Measurements from ENCODE around the gene HTR4.

GRCh38 chr5:148446611-148447010 is 207.7 kb downstream of the HTR4 start:
- TF ChIP-seq CTCF (IDR thresholded peaks at IDR 0.05), result no peak
- TF ChIP-seq POLR2A (IDR thresholded peaks at IDR 0.05), result no peak

All from body of pancreas (tissue), 4 donors.